H1 (cell line): ENCODE measurements around the gene KIF5A. TPM values are rescaled to one million over a fixed set of nuclear protein-coding genes. Genes with fewer than 3 reads are reported as not detected.

Experiments used
- CTCF ChIA-PET: fragments of 300-600 bp; sonication (Branson Sonifier 250); formaldehyde crosslinking; loops from one replicate; lab custom pipeline; 2021; ENCODE audit not compliant: partially characterized antibody; lab: Charles Lee
- POLR2A ChIA-PET: fragments of 300-600 bp; sonication (Branson Sonifier 250); formaldehyde crosslinking; loops from one replicate; lab custom pipeline; 2021; ENCODE audit warnings: inconsistent platforms; ENCODE audit not compliant: partially characterized antibody; lab: Charles Lee
- DNase-seq, 2 experiments: peaks; one replicate each; pipeline versions ENCODE4 v3.0.0 to v3.0.0-alpha.2; 2010 to 2022; ENCODE audit warnings: low spot score in 2 of 2, low read depth in 1 of 2, mixed read lengths in 1 of 2
- FAIRE-seq: peaks from 2 replicates; lab custom pipeline; 2011; peaks lifted over from hg19 to GRCh38; lab: Jason Lieb, UNC
- H2AFZ ChIP-seq: 2 replicates; pipeline ENCODE4 v1.8.1; 2012; ENCODE audit warnings: low read length, inconsistent platforms
- H2AK5ac ChIP-seq: 2 replicates; pipeline ENCODE4 v1.6.1; 2013; ENCODE audit warnings: low read depth, low read length
- H2BK120ac ChIP-seq: replicated peaks from 2 replicates; pipeline ENCODE3; 2013; ENCODE audit warnings: low read depth, low read length, inconsistent platforms
- H2BK12ac ChIP-seq: 2 replicates; pipeline ENCODE4 v1.6.1; 2013; ENCODE audit warnings: low read depth, low read length
- H2BK15ac ChIP-seq: 2 replicates; pipeline ENCODE4 v1.6.1; 2013; ENCODE audit warnings: low read length
- H2BK20ac ChIP-seq: 2 replicates; pipeline ENCODE4 v1.6.1; 2013; ENCODE audit warnings: low read length
- H2BK5ac ChIP-seq: 2 replicates; pipeline ENCODE4 v1.6.1; 2013; ENCODE audit warnings: low read depth, low read length
- H3K14ac ChIP-seq: 2 replicates; pipeline ENCODE4 v1.6.1; 2013; ENCODE audit warnings: inconsistent platforms; ENCODE audit not compliant: insufficient read length
- H3K18ac ChIP-seq: 2 replicates; pipeline ENCODE4 v1.6.1; 2013; ENCODE audit warnings: low read length; ENCODE audit errors: extremely low read depth
- H3K23ac ChIP-seq: 2 replicates; pipeline ENCODE4 v1.6.1; 2013; ENCODE audit warnings: inconsistent platforms; ENCODE audit not compliant: insufficient read length
- H3K23me2 ChIP-seq: 2 replicates; pipeline ENCODE4 v1.6.1; 2013; ENCODE audit warnings: low read depth, low read length
- H3K27ac ChIP-seq: 2 replicates; pipeline ENCODE4 v1.6.1; 2011; ENCODE audit warnings: low read depth, low read length, inconsistent platforms
- H3K27me3 ChIP-seq, 4 experiments: replicated peaks in 1 of 4; 1 replicate in 1 of 4; 2 replicates in 3 of 4; pipeline versions ENCODE4 v1.6.1 to v1.8.1; 2011 to 2013; ENCODE audit warnings: low read length in 3 of 4, mild to moderate bottlenecking in 3 of 4, inconsistent platforms in 2 of 4, mixed read lengths in 2 of 4, moderate library complexity in 1 of 4; ENCODE audit not compliant: control insufficient read depth in 3 of 4, insufficient read depth in 3 of 4; ENCODE audit errors: extremely low read depth in 1 of 4
- H3K36me3 ChIP-seq, 4 experiments: 2 replicates each; pipeline versions ENCODE4 v1.6.1 to v1.8.1; 2011 to 2013; ENCODE audit warnings: mild to moderate bottlenecking in 4 of 4, low read length in 3 of 4, moderate library complexity in 2 of 4, control low read depth in 1 of 4, inconsistent platforms in 1 of 4; ENCODE audit not compliant: insufficient read depth in 4 of 4, control insufficient read depth in 2 of 4
- H3K4ac ChIP-seq: replicated peaks from 2 replicates; pipeline ENCODE3; 2013; ENCODE audit warnings: low read length, low read depth, mixed read lengths, inconsistent platforms; ENCODE audit not compliant: insufficient read length
- H3K4me1 ChIP-seq, 4 experiments: replicated peaks in 1 of 4; 1 replicate in 1 of 4; 2 replicates in 3 of 4; pipeline versions ENCODE4 v1.6.1 to v1.8.1; 2011 to 2013; ENCODE audit warnings: low read length in 3 of 4, inconsistent platforms in 2 of 4, mixed read lengths in 1 of 4; ENCODE audit not compliant: insufficient read depth in 4 of 4, control insufficient read depth in 3 of 4
- H3K4me2 ChIP-seq, 2 experiments: 2 replicates each; pipeline versions ENCODE4 v1.6.1 to v1.8.1; 2011 to 2013; ENCODE audit warnings: low read depth in 2 of 2, low read length in 2 of 2, control low read depth in 1 of 2, inconsistent platforms in 1 of 2, mild to moderate bottlenecking in 1 of 2; ENCODE audit not compliant: insufficient read depth in 1 of 2
- H3K4me3 ChIP-seq, 4 experiments: fragments of 200-600, 300-600 bp in 1 of 4; sonication (generic), shearing (Covaris generic), sonication (Bioruptor Twin) in 1 of 4; 2 replicates each; pipeline versions ENCODE4 v1.5.1 to v1.8.1; 2011 to 2016; ENCODE audit warnings: low read length in 4 of 4, low read depth in 3 of 4, control low read depth in 2 of 4, inconsistent platforms in 2 of 4, mild to moderate bottlenecking in 2 of 4, mixed read lengths in 1 of 4, moderate library complexity in 1 of 4; ENCODE audit not compliant: insufficient read depth in 2 of 4; ENCODE audit errors: extremely low read depth in 1 of 4
- H3K56ac ChIP-seq: replicated peaks from 2 replicates; pipeline ENCODE3; 2013; ENCODE audit warnings: low read depth, mild to moderate bottlenecking, mixed read lengths, low read length, inconsistent platforms; ENCODE audit not compliant: insufficient read length
- H3K79me1 ChIP-seq: 2 replicates; pipeline ENCODE4 v1.6.1; 2013; ENCODE audit warnings: low read depth, low read length, control low read depth
- H3K79me2 ChIP-seq, 2 experiments: 2 replicates each; pipeline versions ENCODE4 v1.6.1 to v1.8.1; 2012 to 2013; ENCODE audit warnings: low read length in 2 of 2, mild to moderate bottlenecking in 2 of 2, inconsistent platforms in 1 of 2; ENCODE audit not compliant: insufficient read depth in 2 of 2, control insufficient read depth in 1 of 2
- H3K9ac ChIP-seq, 4 experiments: replicated peaks in 1 of 4; 1 replicate in 1 of 4; 2 replicates in 3 of 4; pipeline versions ENCODE4 v1.6.1 to v1.8.1; 2011 to 2013; ENCODE audit warnings: low read depth in 3 of 4, low read length in 3 of 4, control low read depth in 2 of 4, mild to moderate bottlenecking in 2 of 4, moderate library complexity in 2 of 4, inconsistent platforms in 1 of 4; ENCODE audit errors: extremely low read depth in 1 of 4
- H3K9me3 ChIP-seq, 2 experiments: 2 replicates each; pipeline versions ENCODE4 v1.6.1 to v1.8.1; 2012 to 2013; ENCODE audit warnings: mild to moderate bottlenecking in 2 of 2, moderate library complexity in 2 of 2, control low read depth in 1 of 2, inconsistent platforms in 1 of 2, low read depth in 1 of 2, low read length in 1 of 2, mixed read lengths in 1 of 2; ENCODE audit not compliant: insufficient read depth in 2 of 2
- H4K20me1 ChIP-seq, 2 experiments: replicated peaks in 1 of 2; 2 replicates each; pipeline versions ENCODE3 to v1.8.1; 2011 to 2013; ENCODE audit warnings: inconsistent platforms in 2 of 2, low read length in 2 of 2, mild to moderate bottlenecking in 1 of 2; ENCODE audit not compliant: insufficient read depth in 2 of 2, control insufficient read depth in 1 of 2
- H4K5ac ChIP-seq: 2 replicates; pipeline ENCODE4 v1.6.1; 2013; ENCODE audit warnings: low read length, low read depth, mixed read lengths, inconsistent platforms; ENCODE audit not compliant: insufficient read length
- H4K8ac ChIP-seq: 2 replicates; pipeline ENCODE4 v1.8.0; 2013; ENCODE audit warnings: mild to moderate bottlenecking, moderate library complexity, low read length, inconsistent platforms; ENCODE audit not compliant: insufficient read depth; ENCODE audit errors: extremely low read depth
- H4K91ac ChIP-seq: replicated peaks from 2 replicates; pipeline ENCODE3; 2013; ENCODE audit warnings: low read length, mixed read lengths, inconsistent platforms; ENCODE audit not compliant: insufficient read length
- USF2 ChIP-seq: IDR thresholded peaks from 2 replicates; pipeline ENCODE4 v1.6.1; 2011; ENCODE audit warnings: low read length, improper control_type of control experiment
- WGBS, 2 experiments: shearing (Covaris generic) in 1 of 2; methylation state at CpG; one replicate each; pipeline versions ENCODE4 v1.1.6 to v1.1.7; 2013 to 2015; ENCODE audit warnings: low lambda C conversion rate in 2 of 2, mixed read lengths in 2 of 2, inconsistent platforms in 1 of 2, low coverage in 1 of 2, missing lambda C conversion rate in 1 of 2; ENCODE audit not compliant: insufficient replicate concordance in 2 of 2, insufficient coverage in 1 of 2, insufficient read length in 1 of 2; ENCODE audit errors: extremely low coverage in 1 of 2, missing lambda C conversion rate in 1 of 2; 5-methylcytosine and 5-hydroxymethylcytosine counted together
- polyA plus RNA-seq, 7 experiments: library from polyadenylated mRNA; depleted of rRNA in 3 of 7; stranded (reverse) in 5 of 7; unstranded in 2 of 7; fragments of >200 nt in 5 of 7; fragments of 200-250 nt in 2 of 7; gene quantifications; 1 replicate in 5 of 7; 2 replicates in 1 of 7; 4 replicates in 1 of 7; pipeline versions ENCODE4 v1.2.1 to v1.2.3, GENCODE V29; 2011 to 2013; ENCODE audit warnings: missing spikeins in 2 of 7, mixed read lengths in 2 of 7
- total RNA-seq: library from RNA; stranded (reverse); fragmentation: NEBNext Ultra II Directional; extraction: Animal tissue kit (Norgen Biotek cat#: 25700); gene quantifications from 2 replicates; pipeline ENCODE4 v1.2.1, GENCODE V29; 2021

The KIF5A gene
- total and polyA plus RNA-seq, 2 of the 8 experiments (the other 6 are each of a cell fraction or from before 2014, with no cell fraction given): 10.7 to 21.9 TPM

- Histone ChIP-seq H3K4me3 (no peak overlapping the region), H4K8ac (no peak overlapping the region), H3K4me1 (no peaks in the 10 kb centered on the region), H3K4ac (no peak overlapping the region), H2BK20ac (no peak overlapping the region), H3K79me2 (no peaks in the 10 kb centered on the region), H3K23ac (no peak overlapping the region), H3K27ac (no peak overlapping the region), H3K9ac (no peak overlapping the region), H3K4me2 (no peak overlapping the region), H2BK12ac (no peak overlapping the region), H2BK120ac (no peak overlapping the region), H2AK5ac (no peak overlapping the region), H4K5ac (no peak overlapping the region), H3K79me1 (no peaks in the 10 kb centered on the region), H3K23me2 (no peaks in the 10 kb centered on the region), H3K18ac (no peak overlapping the region), H3K36me3 (peaks cover 12 to 62% (median 38%) of the 10 kb centered on the region in 4 experiments), H3K56ac (no peak overlapping the region), H4K20me1 (no peaks in the 10 kb centered on the region), H3K14ac (no peak overlapping the region), H3K27me3 (no peaks in the 10 kb centered on the region), H2AFZ (no peak overlapping the region), H3K9me3 (no peaks in the 10 kb centered on the region), H4K91ac (no peak overlapping the region), H2BK15ac (no peak overlapping the region), H2BK5ac (no peak overlapping the region)
- 87% methylated on average over 18 of the region's 18 CpGs; no CpG with 5 or more reads in 1 of the 2 experiments for WGBS, 2 experiments
- DNase-seq: no peak
- ChIA-PET POLR2A (interaction anchor here (0.7 to 1.3 kb wide), 3 partner anchors 21 to 52 kb away, joined by 3 to 4 read pairs (median 3); partner anchors contain the start of gene PIP4K2C), CTCF (interaction anchor here (0.7 to 6.1 kb wide), 5 partner anchors 14 to 184 kb away, joined by 3 to 62 read pairs (median 3); partner anchors contain the start of gene B4GALNT1)
- no peak for FAIRE-seq
- TF ChIP-seq USF2: no peak
These were observed 20.0 kb downstream of the KIF5A start for GRCh38 chr12:57569858-57570257.
